ENCODE measurements around the gene CLEC4F. TPM values are rescaled to one million over a fixed set of nuclear protein-coding genes. Genes with fewer than 3 reads are reported as not detected.
"Not testable (repeated sequence)": the region's sequence is repeated elsewhere in the genome, so short reads cannot be mapped to it uniquely, and the experiment has no call there.

CLEC4F gene
- polyA plus RNA-seq, 4 donors: 0.08 to 0.10 TPM; not detected in 2

- no peak for DNase-seq (ENCODE audit: low read depth in 4 of 4, low spot score in 3 of 4)
These were observed 7.7 kb upstream of the CLEC4F start for GRCh38 chr2:70828115-70828514.

GRCh38 chr2:70827388-70827787 lies 7.0 kb upstream of the CLEC4F start:
- no peak for DNase-seq (ENCODE audit: low read depth in 4 of 4, low spot score in 3 of 4)

- DNase-seq (ENCODE audit: low read depth in 4 of 4, low spot score in 3 of 4): no peak
These were observed 6.4 kb upstream of the CLEC4F start for GRCh38 chr2:70826696-70827350.

GRCh38 chr2:70823249-70823648 lies 2.9 kb upstream of the CLEC4F start:
- DNase-seq (ENCODE audit: low read depth in 4 of 4, low spot score in 3 of 4): no peak

- DNase-seq (ENCODE audit: low read depth in 4 of 4, low spot score in 3 of 4): no peak
These were observed 2.4 kb upstream of the CLEC4F start for GRCh38 chr2:70822843-70823242.

- DNase-seq (ENCODE audit: low read depth in 4 of 4, low spot score in 3 of 4): no peak
These were observed 3.0 kb downstream of the CLEC4F start for GRCh38 chr2:70817284-70817954.

GRCh38 chr2:70816726-70817125 lies 3.7 kb downstream of the CLEC4F start:
- no peak for DNase-seq (ENCODE audit: low read depth in 4 of 4, low spot score in 3 of 4)

GRCh38 chr2:70808983-70809958 lies 11.1 kb downstream of the CLEC4F start:
- DNase-seq (ENCODE audit: low read depth in 4 of 4, low spot score in 3 of 4): no peak

GRCh38 chr2:70807828-70808118 lies 12.6 kb downstream of the CLEC4F start:
- no peak for DNase-seq (ENCODE audit: low read depth in 4 of 4, low spot score in 3 of 4)

- DNase-seq (ENCODE audit: low read depth in 4 of 4, low spot score in 3 of 4): no peak
These were observed 13.1 kb downstream of the CLEC4F start for GRCh38 chr2:70807102-70807827.

GRCh38 chr2:70806620-70807019 lies 13.8 kb downstream of the CLEC4F start:
- DNase-seq (ENCODE audit: low read depth in 4 of 4, low spot score in 3 of 4): no peak

GRCh38 chr2:70806013-70806412 lies 14.4 kb downstream of the CLEC4F start:
- no peak for DNase-seq (ENCODE audit: low read depth in 4 of 4, low spot score in 3 of 4)

- no peak for DNase-seq (ENCODE audit: low read depth in 4 of 4, low spot score in 3 of 4)
These were observed 18.7 kb downstream of the CLEC4F start for GRCh38 chr2:70801607-70802263.

GRCh38 chr2:70799706-70800105 lies 20.7 kb downstream of the CLEC4F start:
- DNase-seq (ENCODE audit: low read depth in 4 of 4, low spot score in 3 of 4): no peak

- not testable (repeated sequence) for DNase-seq (ENCODE audit: low read depth in 4 of 4, low spot score in 3 of 4)
These were observed 22.4 kb downstream of the CLEC4F start for GRCh38 chr2:70797996-70798395.

- DNase-seq (ENCODE audit: low read depth in 4 of 4, low spot score in 3 of 4): no peak
These were observed 22.9 kb downstream of the CLEC4F start for GRCh38 chr2:70797506-70797905.

GRCh38 chr2:70796262-70796661 lies 24.1 kb downstream of the CLEC4F start:
- DNase-seq (ENCODE audit: low read depth in 4 of 4, low spot score in 3 of 4): no peak

- no peak for DNase-seq (ENCODE audit: low read depth in 4 of 4, low spot score in 3 of 4)
These were observed 25.0 kb downstream of the CLEC4F start for GRCh38 chr2:70795164-70795995.

- DNase-seq (ENCODE audit: low read depth in 4 of 4, low spot score in 3 of 4): no peak
These were observed 26.9 kb downstream of the CLEC4F start for GRCh38 chr2:70793450-70793849.

All from right renal pelvis (tissue), 4 donors.